HG03460 (cell line): ENCODE data around the gene LNPEP.

Source experiments
- ATAC-seq: cut with Tn5 transposase; IDR thresholded peaks from one replicate; pipeline ENCODE4 v1.9.1; 2021; ENCODE audit not compliant: unreplicated experiment

The LNPEP gene

DNA sequence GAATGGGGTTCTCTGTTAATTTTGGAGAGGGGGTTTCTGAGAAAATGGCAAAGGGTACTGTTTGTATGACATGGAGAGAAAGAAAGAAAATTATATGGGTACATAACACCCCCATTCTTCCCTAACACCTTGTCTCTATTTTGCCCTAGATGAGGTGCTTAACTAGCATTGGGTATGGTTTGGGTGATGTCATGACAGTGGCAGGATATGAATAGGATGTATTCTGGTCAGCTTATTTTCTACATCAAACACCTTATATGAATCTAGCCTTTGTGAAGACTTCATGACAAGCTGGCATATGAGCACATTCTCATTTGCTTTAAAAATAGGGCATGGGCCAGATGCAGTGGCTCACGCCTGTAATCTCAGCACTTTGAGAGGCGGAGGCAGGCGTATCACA is 58.6 kb downstream of the LNPEP start:
- no peak for ATAC-seq

DNA sequence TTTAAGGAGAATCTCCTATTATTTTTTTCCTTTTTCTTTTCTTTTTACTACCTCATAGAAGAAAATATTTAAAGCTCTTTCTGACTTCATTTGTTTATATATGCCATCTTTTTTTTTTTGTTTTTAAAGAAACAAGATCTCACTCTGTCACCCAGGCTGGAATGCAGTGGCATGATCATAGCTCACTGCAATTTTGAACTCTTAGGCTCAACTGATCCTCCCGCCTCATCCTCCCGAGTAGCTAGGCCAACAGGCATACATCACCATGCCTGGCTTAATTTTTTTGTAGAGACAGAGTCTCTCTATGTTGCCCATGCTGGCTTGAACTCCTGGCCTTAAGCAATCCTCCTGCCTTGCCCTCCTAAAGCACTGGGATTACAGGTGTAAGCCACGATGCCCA is 59.5 kb downstream of the LNPEP start:
- no peak for ATAC-seq

DNA sequence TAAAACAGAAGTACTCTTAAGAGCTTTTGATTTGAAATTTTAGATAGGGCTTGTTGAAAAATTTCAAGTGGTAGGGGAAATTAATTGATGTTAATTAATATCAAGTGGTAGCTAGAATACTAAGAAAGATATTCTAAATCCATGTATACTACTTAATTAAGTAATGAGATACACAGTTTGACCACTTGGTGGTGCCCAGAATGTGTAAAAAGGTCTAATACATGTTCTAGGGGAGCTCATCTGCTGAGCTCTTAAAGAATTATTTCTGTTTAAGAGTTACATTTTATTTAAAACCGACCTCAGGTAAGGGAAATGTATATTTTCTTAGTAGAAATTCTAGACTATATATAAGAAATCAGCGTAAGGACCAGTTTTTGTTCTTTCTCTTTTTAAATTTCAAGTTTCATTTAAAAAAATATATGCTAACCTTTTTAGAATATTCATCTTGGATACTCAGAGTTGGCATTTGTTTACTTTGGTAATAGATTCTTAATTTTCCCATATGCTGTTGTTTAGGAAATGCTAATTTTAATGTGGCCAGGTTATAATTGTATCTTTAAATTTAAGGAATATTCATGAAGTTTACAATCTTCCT is 61.5 kb downstream of the LNPEP start:
- ATAC-seq: peak; percentile 61

DNA sequence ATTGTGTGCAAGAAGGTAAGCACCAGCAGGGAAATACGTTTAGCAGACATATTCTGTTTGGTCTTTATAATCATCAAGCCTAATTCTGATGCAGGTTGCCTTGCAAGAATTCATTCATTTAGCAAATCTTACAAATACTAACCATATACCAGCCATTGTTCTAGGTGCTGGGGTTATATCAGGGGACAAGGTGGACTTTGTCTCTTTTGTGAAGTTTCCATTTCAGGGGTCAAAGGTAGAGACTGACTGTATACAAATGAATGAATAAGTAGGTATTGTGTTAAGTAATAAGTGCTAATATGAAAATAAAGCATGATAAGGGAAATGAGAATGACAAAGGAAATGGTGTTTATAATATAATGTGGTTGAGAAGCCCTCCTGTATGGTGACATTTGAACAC is 64.0 kb downstream of the LNPEP start:
- no peak for ATAC-seq

DNA sequence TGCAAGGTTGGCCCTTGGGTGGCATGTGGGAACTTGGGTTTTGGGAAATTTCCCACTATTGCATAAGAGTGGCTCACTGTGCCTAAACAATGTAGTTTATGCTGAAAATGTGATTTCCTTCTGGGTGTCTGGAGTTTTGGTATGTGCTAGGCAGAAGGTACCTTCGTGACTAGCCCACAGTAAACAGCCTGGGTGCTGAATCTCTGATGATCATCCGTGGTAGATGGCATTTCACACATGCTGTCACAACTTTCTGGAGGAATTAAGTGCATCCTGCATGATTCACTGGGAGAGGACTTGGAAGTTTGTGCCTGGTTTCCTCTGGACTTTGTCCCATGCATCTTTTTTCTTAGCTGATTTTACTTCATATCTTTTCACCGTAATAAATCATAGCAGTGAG is 64.5 kb downstream of the LNPEP start:
- no peak for ATAC-seq

DNA sequence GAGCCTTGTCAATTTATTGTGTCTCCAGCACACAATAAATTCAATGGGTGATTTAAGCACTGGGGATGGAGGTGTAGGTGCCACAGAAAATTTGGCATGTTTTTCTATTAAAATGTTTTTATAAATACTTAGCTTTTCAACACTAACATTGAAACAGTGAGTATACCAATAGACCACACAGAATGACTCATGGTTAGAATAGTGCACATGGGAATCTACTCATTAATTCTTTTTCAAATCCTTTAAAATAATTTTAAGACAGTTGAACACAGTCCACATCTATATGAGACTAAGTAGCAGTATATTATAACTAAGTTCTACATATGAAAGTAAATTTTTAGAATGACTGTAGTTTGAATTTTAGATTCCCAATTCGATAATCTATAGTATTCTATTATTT is 67.1 kb downstream of the LNPEP start:
- no peak for ATAC-seq

DNA sequence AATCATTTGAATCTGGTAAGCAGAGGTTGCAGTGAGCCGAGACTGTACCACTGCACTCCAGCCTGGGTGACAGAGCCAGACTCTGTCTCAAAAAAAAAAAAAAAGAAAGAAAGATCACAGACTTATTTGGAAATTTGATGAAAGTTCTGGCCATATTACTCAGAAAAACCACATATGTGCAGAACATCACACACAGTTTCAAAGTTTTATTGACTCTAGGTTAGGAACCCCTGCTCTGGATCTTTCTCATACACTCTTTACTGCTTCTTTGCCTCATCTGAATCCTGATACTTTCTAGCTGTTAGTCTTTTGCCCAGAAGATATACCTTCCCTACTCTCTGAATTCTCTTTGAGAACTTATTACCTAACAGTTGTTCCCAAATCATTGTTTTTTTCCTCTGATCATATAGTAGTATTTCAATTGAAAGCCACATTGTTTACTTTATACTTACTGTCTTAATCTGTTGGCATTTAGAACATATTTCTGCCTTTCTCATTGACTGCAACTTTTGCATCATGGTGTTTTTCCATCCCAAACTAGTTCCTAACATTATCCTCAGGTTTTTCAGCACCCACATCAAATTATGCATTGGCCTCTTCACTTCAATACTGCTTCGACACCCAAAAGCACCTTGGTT is 68.7 kb downstream of the LNPEP start:
- no peak for ATAC-seq

DNA sequence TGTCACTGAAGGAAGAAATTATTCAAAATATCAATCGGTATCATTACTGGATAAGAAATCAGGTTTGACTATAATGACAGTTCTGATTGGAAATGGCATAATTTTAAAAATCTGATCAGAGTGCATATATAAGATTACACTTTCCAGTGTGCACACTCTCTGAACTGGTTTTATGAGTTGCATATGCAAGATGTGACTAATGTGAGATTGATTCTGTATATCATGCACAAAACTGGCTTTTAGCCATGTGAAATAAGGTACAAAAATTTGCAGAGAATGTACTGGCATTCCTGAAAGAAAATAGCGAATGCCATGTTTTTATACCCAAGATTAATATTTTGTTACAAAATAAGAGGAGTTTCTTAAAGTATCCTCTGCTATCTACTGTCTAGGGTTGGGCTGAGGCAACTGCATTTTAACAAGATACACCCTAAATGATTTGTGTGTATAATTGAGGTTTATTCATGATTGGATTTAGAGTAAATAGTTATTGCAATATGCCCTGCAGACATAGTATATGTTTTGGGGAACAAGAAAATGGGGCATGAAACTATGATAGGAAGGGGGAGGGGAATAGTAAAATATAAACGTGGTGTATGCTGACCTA is 70.7 kb downstream of the LNPEP start:
- no peak for ATAC-seq

DNA sequence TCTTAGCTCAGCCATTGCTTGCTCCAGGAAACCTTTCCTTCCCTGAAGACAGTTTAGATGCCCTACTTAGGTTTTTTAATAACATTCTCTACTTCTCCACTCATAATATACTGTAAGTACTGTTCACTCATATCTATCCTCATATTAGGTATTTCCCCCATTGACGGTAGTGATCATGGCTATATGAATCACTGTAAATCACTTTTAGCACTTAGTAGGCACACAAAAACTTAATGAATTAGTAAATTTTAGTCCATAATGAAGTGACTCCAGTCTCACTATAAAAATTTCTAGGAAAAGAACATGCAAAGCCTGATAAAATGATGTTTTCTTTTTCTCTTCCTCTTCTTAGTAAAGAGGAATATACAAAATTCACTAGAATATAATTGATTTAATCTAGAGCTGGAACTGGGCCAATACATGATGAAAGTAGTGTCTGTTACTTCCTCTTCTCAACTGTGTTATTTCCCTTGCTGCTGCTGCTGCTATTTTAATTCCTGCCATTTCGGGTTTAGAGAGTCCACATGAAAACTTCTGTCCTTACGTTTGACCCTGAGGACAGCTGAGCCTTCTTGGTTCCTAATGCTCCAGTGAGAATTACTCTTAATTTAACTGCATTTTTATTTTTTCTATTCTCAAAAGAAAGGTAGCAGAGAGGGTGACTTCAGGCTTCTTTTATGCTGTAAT is 73.5 kb downstream of the LNPEP start:
- ATAC-seq: no peak

DNA sequence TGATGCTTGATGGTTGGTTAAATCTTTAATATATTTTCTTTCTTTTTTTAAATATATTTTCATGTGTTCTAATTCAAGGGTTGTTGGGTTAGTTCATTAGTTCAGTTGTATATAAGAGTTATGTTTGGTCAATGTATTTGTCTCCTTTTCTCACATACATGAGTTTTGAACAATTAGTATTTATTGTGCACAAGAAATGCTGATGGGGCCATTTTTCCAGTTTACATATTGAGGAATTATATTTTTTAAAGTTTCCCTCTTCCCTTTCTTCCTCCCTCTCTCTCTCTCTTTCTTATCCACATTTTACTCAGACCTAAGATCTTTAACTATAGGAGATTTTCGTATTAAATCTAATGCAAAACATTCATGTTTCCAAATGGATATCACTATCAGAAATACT is 74.0 kb downstream of the LNPEP start:
- no peak for ATAC-seq

DNA sequence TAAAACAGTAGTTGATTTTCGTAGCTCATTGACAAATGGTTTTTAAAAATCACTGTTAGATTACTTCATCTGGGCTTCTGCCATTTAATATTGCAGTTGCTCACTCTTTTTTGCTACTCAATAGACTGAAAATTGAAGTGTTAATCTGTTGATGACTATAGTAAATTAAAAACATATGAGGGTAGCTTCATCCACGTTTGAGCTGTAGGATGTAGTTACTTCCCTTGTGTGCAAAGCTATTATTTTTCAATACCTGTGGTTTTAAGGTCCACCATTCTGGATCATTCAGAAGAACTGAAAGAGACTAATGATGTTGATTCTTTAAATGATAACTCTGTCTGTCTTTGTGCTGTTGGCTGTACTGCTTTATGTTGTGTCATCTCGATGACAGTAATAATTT is 74.7 kb downstream of the LNPEP start:
- no peak for ATAC-seq

DNA sequence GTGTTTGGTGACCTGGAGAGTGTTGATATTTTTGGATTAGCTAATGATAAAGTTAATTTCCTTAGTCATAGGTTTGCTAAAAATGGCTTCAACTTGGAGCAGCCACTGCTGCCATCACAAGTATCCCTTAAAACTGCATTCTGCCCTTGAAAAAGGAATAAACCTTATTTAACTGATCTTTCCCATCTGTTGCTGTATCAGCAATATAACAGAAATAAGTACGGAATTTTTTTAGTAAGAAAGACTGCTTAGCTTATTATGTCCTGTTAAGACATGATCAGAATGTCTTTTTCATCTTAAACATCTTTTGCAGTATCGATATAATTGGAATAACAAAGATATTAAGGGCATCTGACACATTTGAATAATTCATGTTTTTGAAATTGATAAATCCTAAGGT is 75.7 kb downstream of the LNPEP start:
- no peak for ATAC-seq

DNA sequence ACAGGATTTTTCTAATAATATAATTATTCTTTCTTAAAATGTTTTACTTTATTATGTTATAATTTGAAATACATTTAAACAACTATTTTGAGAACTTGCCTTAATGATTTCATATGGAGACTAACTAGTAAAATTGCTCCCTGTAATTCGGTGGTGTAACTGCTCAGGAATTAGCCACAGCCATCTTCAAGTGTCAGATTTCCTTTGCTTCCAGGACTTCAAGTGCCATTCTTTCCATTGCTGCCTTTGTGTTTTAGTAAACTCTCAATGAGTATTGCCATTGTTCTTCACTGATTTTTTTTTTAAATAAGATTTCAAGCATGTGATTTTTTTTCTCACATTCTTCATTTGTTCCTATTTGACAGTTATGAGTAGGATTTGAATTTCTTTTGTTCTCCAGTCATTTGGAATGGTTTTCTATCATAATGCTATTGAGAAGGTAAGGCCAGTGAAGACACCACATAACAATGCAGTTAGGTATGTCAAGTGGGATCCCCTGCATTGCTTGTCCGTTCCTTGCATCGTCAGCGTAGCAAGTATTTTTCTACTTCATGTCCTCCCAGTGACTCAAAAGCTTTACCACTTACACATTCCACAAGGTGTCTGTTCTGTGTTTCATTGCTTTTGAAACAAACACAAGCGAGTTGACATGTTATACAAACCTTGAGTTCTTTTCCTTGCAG is 83.7 kb downstream of the LNPEP start:
- ATAC-seq: no peak

DNA sequence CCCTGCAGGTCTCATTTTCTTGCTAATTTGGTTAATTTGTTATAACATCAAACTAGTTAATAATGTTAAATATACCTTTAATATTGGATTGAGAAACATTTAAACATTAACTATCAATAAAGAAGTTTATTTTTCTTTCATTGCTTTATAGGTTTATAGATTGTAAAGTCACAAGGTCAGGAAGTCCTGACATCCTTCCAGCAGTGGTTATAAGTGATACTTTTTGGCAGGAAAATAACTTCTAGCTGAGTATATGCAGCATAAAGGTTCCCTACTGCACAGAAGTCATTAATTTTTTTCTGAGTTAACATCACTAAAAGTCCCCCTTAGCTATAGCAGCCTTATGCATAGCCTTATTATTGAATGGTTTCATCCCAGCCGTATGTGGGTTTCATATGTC is 85.5 kb downstream of the LNPEP start:
- ATAC-seq: no peak

DNA sequence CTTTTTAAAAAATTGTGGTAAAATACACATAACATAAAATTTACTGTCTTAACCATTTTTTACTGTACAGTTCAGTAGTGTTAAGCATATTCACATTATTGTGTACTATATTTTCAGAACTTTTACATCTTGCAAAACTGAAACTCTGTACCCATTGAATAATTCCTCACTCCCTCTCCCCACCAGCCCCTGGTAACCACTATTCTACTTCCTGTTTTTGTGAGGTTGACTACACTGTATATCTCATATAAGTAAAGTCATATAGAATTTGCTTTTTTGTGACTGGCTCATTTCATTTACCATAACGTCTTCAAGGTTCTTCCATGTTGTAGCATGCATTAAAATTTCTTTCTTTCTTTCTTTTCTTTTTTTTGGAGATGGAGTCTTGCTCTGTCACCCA is 87.0 kb downstream of the LNPEP start:
- peak; percentile 63 for ATAC-seq

DNA sequence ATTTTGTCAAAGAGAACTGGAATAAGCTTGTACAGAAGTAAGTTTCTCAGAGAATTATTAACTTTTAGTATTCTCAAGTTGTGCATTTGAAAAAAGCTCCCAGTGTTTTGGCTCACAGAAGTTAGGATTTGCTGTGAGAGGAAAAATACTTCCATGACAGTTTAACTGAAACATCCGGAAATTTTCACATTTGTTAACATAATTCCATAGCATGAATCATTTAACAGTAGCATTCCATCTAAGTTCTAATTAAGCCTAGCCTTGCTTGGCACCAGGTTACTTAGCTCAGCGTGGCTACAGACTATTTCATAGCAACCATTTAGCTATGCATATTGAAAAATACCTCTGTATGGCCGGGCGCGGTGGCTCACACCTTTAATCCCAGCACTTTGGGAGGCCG is 90.8 kb downstream of the LNPEP start:
- ATAC-seq: no peak

DNA sequence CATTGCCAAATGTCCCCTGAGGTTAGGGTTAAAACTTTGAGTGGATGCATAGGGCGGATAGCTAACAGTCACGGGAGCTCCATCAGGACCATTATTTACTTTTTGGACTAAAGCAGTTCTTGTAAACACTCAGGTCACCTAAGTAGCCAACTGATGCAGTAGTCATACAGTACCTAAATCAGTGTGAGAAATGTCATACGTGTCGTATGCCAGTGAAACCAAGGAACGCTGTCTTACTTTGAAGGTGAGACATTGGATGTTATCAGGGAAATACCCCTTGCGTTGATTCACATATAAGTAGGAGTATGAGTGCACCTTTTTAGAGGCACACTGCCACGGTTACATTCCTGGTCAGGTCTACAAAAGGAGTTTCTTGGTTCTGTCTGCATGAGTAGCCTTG is 101.9 kb downstream of the LNPEP start:
- no peak for ATAC-seq

DNA sequence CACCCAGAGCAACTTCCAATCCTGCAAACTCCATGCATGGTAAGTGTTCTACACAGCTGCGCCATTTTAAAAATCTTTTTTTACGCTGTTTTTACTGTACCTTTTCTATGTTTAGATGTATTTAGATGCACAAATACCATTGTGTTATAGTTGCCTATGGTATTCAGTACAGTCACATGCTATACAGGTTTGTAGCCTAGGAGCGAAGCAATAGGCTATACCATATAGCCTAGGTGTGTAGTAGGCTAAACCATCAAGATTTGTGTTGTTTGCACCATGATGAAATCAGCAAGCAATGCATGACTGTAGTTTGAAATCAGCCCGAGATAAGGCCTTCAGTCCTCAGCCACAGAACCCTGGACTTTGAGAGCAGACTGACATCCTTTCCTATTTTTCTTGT is 105.4 kb downstream of the LNPEP start:
- ATAC-seq: no peak

DNA sequence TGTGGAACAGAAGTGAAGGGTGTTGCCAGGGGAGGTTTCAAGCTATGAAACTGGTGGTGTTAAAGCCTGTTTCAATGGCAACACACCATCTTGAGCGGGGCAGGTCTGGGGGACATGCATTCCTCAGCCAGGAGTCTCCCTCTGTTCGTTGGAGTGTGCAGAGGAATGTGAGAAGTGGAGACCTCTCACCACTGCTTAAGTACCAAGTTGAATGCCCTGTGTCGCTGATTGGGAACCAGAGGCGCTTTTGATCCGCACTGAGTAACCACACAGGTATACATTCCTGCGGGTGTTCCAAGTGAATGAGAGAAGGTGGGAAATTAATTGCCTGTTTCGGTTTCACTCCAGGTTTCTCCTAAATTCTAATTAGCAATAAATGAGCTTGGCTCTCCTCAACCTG is 107.1 kb downstream of the LNPEP start:
- ATAC-seq: no peak

DNA sequence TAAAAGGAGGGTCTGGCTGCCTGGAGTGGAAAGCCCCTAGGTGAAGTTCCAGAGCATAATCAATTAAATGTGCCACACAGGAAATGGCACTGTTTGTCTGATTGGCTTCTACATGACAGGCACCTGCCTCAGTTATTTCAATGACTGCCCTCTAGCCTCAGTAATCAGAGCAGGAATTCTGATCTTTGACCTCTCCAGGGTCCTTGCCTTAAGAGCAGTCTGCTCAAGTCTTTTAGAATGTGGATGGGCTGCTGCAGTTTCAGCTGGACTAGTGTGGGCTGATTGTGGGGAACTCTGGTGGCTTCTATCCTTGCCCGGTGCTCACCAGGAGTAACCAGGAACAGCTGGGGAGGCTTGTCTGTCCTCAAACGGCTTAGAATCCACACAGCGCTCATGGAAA is 107.6 kb downstream of the LNPEP start:
- ATAC-seq: no peak

DNA sequence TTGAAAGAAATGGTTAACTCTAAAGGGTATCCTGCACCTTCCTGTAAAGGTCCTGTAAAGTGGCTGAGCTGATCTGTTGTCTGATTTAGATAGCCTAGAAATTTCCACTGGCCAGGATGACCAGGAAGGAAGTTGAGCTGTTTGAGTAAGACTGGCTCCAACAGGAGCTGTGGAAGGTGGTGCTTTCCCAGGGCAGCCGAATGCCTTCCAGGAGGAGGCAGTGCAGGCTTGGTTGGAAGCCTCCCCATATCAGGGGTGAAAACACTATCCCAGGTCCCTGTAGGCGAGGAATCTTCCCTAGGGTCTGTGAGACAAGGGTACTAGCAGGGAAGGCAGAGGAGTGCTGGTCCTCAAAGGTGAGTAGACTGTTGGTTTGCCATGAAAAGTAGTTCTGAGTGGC is 108.2 kb downstream of the LNPEP start:
- ATAC-seq: no peak
